Stimulated activated CD4-positive, alpha-beta T cell treated with anti-CD3 and anti-CD28 coated beads, TNF-alpha, amount 100 ng/mL, for 1 hour (primary cell): ENCODE data around the gene INPP5A.
"Not testable (repeated sequence)": the region's sequence is repeated elsewhere in the genome, so short reads cannot be mapped to it uniquely, and the experiment has no call there.

Source experiments
- DNase-seq, 3 donors: peaks; one replicate each; pipeline ENCODE4 v3.0.0-alpha.2; 2020; ENCODE audit warnings: low read depth in 3 of 3, low spot score in 1 of 3

The INPP5A gene

GRCh38 chr10:132702601-132703418, 165.2 kb downstream of the INPP5A start:
- no peak for DNase-seq

- no peak for DNase-seq
Measured at GRCh38 chr10:132703419-132704007, 165.9 kb downstream of the INPP5A start.

GRCh38 chr10:132704008-132704814, 166.6 kb downstream of the INPP5A start:
- no peak for DNase-seq

- DNase-seq = not testable (repeated sequence)
Measured at GRCh38 chr10:132704815-132705064, 167.2 kb downstream of the INPP5A start.

- no peak for DNase-seq
Measured at GRCh38 chr10:132705173-132705572, 167.6 kb downstream of the INPP5A start.

GRCh38 chr10:132705943-132706342, 168.4 kb downstream of the INPP5A start:
- no peak for DNase-seq

- no peak for DNase-seq
Measured at GRCh38 chr10:132706701-132707100, 169.1 kb downstream of the INPP5A start.

- no peak for DNase-seq
Measured at GRCh38 chr10:132707121-132707775, 169.7 kb downstream of the INPP5A start.

- DNase-seq = no peak
Measured at GRCh38 chr10:132707776-132708171, 170.2 kb downstream of the INPP5A start.

- no peak for DNase-seq
Measured at GRCh38 chr10:132708441-132708840, 170.9 kb downstream of the INPP5A start.

- no peak for DNase-seq
Measured at GRCh38 chr10:132708936-132709335, 171.3 kb downstream of the INPP5A start.

GRCh38 chr10:132709471-132709951, 171.9 kb downstream of the INPP5A start:
- DNase-seq = no peak

- DNase-seq = no peak
Measured at GRCh38 chr10:132710036-132710686, 172.6 kb downstream of the INPP5A start.

- DNase-seq = no peak
Measured at GRCh38 chr10:132710746-132711612, 173.4 kb downstream of the INPP5A start.

- DNase-seq = no peak
Measured at GRCh38 chr10:132711613-132712121, 174.1 kb downstream of the INPP5A start.

- no peak for DNase-seq
Measured at GRCh38 chr10:132712291-132712690, 174.7 kb downstream of the INPP5A start.

GRCh38 chr10:132712743-132713142, 175.2 kb downstream of the INPP5A start:
- DNase-seq = no peak

GRCh38 chr10:132713421-132714095, 176.0 kb downstream of the INPP5A start:
- DNase-seq = no peak
